H54 (cell line): ENCODE measurements around the gene TMEM167A.
A peak's percentile ranks its signal among the peaks of the same experiment; 100 is the strongest.

Source experiments
- DNase-seq: peaks from one replicate; pipeline ENCODE4 v3.0.0; 2011; ENCODE audit warnings: low spot score, mixed read lengths; ENCODE audit not compliant: insufficient read length
- FAIRE-seq: peaks from 3 replicates; lab custom pipeline; 2011; peaks lifted over from hg19 to GRCh38; lab: Jason Lieb, UNC
- POLR2A ChIP-seq: IDR thresholded peaks from 2 replicates; pipeline ENCODE4 v1.6.1; 2011; ENCODE audit warnings: low read depth, mild to moderate bottlenecking, low read length

TMEM167A gene

DNA sequence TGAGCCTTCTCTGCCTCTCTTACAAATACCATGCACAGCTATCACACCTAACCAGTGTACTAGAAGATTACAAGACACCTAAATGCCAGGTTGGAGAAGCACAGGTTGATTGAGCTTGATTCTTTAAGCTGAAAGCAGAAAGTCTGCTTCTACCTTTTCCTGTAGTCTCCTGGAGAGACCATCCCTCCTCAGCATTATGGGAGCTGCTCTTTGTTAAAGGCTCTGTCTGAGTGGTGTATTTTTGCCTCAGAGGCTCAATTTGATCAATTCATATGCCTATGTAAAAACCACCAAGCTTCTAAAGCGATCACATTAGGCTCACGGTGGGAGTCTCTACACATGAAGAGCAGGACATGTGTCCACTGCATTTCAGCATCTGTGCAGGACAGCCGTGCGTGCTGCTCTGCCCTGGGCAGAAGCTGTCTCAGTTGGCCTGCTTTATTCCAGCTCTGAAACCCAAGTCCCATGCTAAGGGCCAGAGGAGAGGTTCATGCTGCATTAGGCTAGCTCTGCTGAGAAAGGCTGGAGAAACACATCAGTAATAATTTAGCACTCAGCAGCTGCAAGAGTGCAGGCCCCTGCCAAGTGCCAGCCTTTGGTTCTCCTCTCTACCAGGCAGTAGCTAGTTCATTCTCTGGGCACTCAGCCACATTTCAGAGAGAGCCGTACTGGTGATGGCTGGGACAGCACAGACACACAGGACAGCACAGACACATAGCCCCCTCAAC, 41.7 kb downstream of the TMEM167A start:
- no peak for DNase-seq
- no peak for FAIRE-seq
- TF ChIP-seq POLR2A: no peak

DNA sequence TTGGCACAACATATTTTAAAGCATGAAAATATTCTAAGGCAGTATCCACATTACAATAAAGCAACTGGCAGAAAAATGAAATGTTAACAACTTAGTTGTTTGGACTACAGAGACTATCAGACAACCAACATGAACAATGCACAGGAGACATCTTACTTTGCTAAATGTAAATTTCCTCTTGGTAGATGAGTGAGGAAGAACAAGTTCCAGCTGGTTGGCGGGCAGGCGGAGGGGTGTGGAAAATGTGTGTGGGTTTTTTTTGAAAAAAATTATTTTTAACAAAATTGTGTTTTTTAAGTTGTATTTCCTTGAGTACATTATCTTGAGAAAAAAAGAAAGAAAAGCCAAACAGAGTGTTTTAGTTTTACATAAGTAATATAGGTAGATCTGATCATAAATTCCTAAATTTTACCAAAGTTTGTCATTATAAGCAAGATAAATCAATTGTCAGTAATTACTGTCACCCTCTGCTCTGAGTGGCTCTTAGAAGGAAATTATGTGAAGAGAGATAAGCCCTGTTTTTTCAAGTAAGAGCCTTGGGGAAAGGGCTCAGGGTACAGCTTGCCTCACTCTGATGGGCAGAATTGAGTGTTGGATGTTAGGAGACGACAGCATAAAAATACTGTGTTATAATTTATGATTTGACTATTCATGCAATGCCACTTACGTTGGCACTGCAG, 42.5 kb downstream of the TMEM167A start:
- TF ChIP-seq POLR2A: no peak
- DNase-seq (no peak), FAIRE-seq (no peak)

GRCh38 chr5:83034036-83034435, 43.2 kb downstream of the TMEM167A start:
- no peak for FAIRE-seq
- no peak for TF ChIP-seq POLR2A

GRCh38 chr5:83031381-83031780, 45.8 kb downstream of the TMEM167A start:
- TF ChIP-seq POLR2A: no peak
- DNase-seq (no peak), FAIRE-seq (no peak)

More at GRCh38 chr5:83034036-83034435, 43.2 kb downstream of the TMEM167A start:
- no peak for DNase-seq

GRCh38 chr5:83029912-83030311, 47.3 kb downstream of the TMEM167A start:
- DNase-seq (no peak), FAIRE-seq (peak; percentile 50)
- TF ChIP-seq POLR2A: no peak

- FAIRE-seq (peak; percentile 41), DNase-seq (no peak)
- no peak for TF ChIP-seq POLR2A
Observed at GRCh38 chr5:83026930-83027687, 50.1 kb downstream of the TMEM167A start.

DNA sequence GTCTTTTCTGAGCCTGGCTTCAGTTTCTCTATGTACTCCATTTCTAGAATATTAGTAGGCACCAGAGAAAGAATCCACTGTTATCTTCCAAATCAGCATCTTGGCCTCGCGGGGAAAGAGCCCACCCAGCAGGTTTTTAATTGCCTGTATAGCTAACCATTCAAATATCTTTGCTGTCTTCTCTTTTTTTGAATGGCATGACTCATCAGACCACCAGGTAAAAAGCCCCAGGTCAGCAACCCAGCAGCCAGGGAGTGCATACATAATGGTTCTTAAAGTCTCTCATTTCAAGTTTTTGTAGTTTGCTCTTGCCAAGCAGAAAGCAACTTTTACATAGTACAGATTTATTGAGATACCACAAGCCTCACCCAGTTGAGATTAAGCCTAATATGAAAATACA, 50.7 kb downstream of the TMEM167A start:
- no peak for DNase-seq
- FAIRE-seq: no peak
- no peak for TF ChIP-seq POLR2A

DNA sequence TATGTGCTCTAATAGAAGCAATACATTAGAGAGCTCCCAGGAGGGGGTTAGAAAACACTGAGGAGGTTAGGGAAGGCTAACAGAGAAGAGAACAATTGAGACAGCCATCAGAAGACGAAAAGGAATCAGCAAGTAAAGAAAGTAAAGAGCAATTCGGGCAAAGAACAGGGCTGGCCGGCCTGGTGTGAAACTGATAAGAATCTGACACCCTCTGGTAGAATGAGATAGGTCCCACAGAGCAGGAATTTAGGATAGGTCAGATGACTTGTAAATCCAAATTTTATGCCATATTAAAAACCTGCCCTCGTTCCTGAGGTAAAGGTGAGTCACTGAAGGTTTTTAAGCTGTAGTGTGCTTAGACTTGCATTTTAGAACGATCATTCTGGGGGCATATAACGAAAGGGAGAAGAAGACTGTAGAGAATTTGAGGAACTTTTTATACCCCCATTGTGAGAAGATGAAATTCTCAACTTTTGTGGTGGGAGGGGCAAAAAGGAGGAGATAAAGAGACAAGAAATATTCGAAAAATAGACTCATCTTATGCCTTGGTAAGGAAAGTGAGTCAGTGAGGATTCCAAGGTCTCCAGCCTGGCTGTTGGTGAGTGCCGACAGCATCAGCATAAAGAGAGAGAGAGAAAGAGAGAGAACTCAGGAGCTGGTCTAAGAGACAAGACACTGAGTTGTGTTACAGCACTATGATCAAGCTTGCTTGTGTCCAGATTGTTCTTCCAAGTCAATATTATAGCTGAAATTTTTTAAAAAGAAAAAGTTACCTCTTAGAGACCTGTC, 51.3 kb downstream of the TMEM167A start:
- DNase-seq (no peak), FAIRE-seq (no peak)
- TF ChIP-seq POLR2A: no peak

DNA sequence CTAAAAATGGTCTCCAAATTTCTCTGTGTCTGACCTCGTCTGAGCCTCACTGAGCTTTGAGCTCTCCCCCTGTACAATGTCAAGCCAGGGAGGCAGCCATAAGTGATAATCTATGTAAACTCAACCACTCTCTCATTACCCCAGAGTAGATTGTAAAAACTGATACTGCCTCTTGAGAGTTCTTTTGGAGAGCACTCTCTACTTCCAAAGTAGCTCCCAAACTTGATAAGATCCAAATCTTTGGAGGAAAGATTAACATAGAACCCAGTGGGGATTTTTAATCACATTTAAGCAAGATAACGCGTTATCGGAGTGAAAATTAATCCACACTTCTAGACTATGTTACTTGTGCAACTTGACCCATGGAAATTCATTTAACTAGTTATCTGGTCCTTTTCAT, 54.9 kb downstream of the TMEM167A start:
- no peak for TF ChIP-seq POLR2A
- no peak for FAIRE-seq
- DNase-seq: no peak

DNA sequence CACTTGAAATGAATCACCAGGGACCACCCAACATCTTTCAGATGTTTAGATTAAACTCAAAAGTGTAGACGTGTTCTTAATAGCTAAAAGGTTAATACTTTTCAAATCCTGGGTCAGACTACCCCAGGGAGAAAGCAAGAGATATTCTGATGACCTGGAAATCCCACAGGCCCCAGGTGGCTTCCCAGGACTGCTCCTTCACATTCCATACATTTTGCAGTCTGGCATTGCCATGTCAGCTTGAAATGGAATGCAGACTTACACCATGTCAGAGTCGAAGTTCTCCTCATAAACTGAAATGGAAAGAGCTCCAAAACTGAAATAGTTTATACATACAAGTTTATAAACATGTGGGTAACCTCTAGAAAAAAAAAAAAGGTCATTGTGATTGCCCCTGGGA, 61.5 kb downstream of the TMEM167A start:
- FAIRE-seq (no peak), DNase-seq (no peak)
- TF ChIP-seq POLR2A: no peak

GRCh38 chr5:83011985-83012384, 65.2 kb downstream of the TMEM167A start:
- FAIRE-seq: peak; percentile 61
- no peak for DNase-seq
- no peak for TF ChIP-seq POLR2A

- no peak for DNase-seq
Observed at GRCh38 chr5:83009408-83009807, 67.8 kb downstream of the TMEM167A start.

GRCh38 chr5:83007755-83008154, 69.4 kb downstream of the TMEM167A start:
- FAIRE-seq: no peak

More at GRCh38 chr5:83009408-83009807, 67.8 kb downstream of the TMEM167A start:
- no peak for FAIRE-seq
- no peak for TF ChIP-seq POLR2A

More at GRCh38 chr5:83007755-83008154, 69.4 kb downstream of the TMEM167A start:
- no peak for TF ChIP-seq POLR2A
- no peak for DNase-seq
